DND-41 (cell line): ENCODE measurements around the gene ELMO3.

Experiments
- EZH2 ChIP-seq: IDR thresholded peaks from 3 replicates; pipeline ENCODE4 v1.6.1; 2012; ENCODE audit warnings: borderline replicate concordance, low read depth, mild to moderate bottlenecking, moderate library complexity, low read length, inconsistent platforms; ENCODE audit not compliant: severe bottlenecking
- TF ChIP-seq, protein P1 (sequence below): IDR thresholded peaks from 2 replicates; pipeline ENCODE4 v1.5.1; 2012; ENCODE audit warnings: borderline replicate concordance, low read length, moderate library complexity, mild to moderate bottlenecking; ENCODE audit not compliant: poor library complexity, severe bottlenecking; ENCODE audit errors: extremely low read depth

DNA sequence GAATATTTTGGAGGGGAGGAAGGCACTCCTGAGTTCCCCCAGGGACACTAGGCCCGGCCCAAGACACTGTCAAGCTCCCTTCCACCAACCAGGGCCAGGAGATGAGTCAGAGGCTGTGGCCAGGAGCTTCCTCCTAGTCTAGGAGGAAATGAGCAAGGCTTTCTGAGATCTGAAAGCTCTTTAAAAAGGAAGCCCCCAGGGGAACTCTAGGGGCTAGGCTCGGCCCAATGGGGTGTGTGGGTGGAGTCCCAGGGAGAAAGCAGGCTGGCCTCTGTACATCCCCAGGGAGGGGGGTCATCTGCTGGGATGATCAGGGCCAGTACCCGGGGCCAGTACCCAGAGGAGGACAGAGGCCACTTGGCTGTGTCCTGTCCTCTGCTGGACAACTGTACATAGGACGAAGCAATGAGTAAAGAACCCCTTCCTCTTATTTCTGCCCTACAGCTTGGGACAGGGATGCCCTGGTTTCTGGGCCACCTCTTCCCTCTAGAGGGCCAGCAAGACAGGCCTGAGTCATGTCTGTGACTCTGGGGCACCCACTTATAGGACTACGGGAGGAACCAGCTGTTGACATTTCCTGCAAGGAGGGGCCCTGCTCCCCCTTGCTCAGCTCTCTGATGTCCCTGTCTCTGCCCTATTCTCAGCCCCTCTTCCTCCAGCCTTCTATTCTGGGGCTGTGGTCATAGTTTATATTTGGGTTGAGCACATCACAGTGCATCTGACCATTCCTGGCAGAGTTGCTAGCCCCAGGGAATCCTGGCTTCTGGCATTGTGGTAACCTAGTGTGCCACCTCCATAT, 45.7 kb downstream of the ELMO3 start:
- TF ChIP-seq, protein P1, sequence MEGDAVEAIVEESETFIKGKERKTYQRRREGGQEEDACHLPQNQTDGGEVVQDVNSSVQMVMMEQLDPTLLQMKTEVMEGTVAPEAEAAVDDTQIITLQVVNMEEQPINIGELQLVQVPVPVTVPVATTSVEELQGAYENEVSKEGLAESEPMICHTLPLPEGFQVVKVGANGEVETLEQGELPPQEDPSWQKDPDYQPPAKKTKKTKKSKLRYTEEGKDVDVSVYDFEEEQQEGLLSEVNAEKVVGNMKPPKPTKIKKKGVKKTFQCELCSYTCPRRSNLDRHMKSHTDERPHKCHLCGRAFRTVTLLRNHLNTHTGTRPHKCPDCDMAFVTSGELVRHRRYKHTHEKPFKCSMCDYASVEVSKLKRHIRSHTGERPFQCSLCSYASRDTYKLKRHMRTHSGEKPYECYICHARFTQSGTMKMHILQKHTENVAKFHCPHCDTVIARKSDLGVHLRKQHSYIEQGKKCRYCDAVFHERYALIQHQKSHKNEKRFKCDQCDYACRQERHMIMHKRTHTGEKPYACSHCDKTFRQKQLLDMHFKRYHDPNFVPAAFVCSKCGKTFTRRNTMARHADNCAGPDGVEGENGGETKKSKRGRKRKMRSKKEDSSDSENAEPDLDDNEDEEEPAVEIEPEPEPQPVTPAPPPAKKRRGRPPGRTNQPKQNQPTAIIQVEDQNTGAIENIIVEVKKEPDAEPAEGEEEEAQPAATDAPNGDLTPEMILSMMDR: peak; percentile 7
- no peak for TF ChIP-seq EZH2
